Spinal cord (tissue), 10 donors: ENCODE data around the gene ABTB2. TPM values are rescaled to one million over a fixed set of nuclear protein-coding genes. Genes with fewer than 3 reads are reported as not detected.
"Not testable (repeated sequence)": the region's sequence is repeated elsewhere in the genome, so short reads cannot be mapped to it uniquely, and the experiment has no call there.

Experiments
- DNase-seq, 6 donors: peaks; one replicate each; pipeline versions ENCODE4 v3.0.0 to v3.0.0-alpha.2; 2013 to 2015; ENCODE audit warnings: low spot score in 6 of 6, low read depth in 4 of 6
- H3K27ac ChIP-seq: one replicate; pipeline ENCODE4 v1.5.1; 2013; ENCODE audit warnings: low read depth, low read length, control low read depth
- H3K27me3 ChIP-seq: one replicate; pipeline ENCODE4 v1.6.1; 2013; ENCODE audit warnings: low read length; ENCODE audit not compliant: control insufficient read depth, insufficient read depth
- H3K36me3 ChIP-seq: one replicate; pipeline ENCODE4 v1.6.1; 2013; ENCODE audit warnings: low read length; ENCODE audit not compliant: control insufficient read depth, insufficient read depth
- H3K4me1 ChIP-seq: one replicate; pipeline ENCODE4 v1.6.1; 2013; ENCODE audit warnings: low read length; ENCODE audit not compliant: control insufficient read depth, insufficient read depth
- H3K4me3 ChIP-seq: one replicate; pipeline ENCODE4 v1.5.1; 2013; ENCODE audit warnings: low read depth, low read length, control low read depth
- H3K9me3 ChIP-seq: one replicate; pipeline ENCODE4 v1.6.1; 2013; ENCODE audit warnings: low read length; ENCODE audit not compliant: control insufficient read depth, insufficient read depth
- WGBS: methylation state at CpG from one replicate; pipeline ENCODE4 v1.1.5; 2013; ENCODE audit warnings: missing lambda C conversion rate; ENCODE audit not compliant: insufficient coverage; 5-methylcytosine and 5-hydroxymethylcytosine counted together
- polyA plus RNA-seq, 2 donors: library from polyadenylated mRNA; unstranded; fragments of 120-200 nt; gene quantifications; one replicate each; pipeline ENCODE4 v1.2.1, GENCODE V29; 2013; ENCODE audit not compliant: insufficient read length in 2 of 2
- total RNA-seq, 2 donors: library from RNA; depleted of rRNA in 1 of 2; stranded (reverse); fragments of 120-200 nt in 1 of 2; fragments of >200 nt in 1 of 2; gene quantifications; one replicate each; pipeline versions ENCODE4 v1.2.3 to v1.2.4, GENCODE V29; 2013 to 2014
- donor health status: healthy.

The ABTB2 gene
- total and polyA plus RNA-seq, 4 donors, result 4.0 to 16.8 (median 9.4) TPM

- H3K9me3 ChIP-seq, result no peaks in the 10 kb centered on the region
- H3K27ac ChIP-seq, result no peak overlapping the region
- WGBS, result 39% methylated on average over 3 of the region's 6 CpGs
- no peak for DNase-seq
- no peak overlapping the region for H3K4me3 ChIP-seq
- H3K36me3 ChIP-seq, result no peaks in the 10 kb centered on the region
- H3K27me3 ChIP-seq, result no peaks in the 10 kb centered on the region
- H3K4me1 ChIP-seq, result no peaks in the 10 kb centered on the region
Measured at GRCh38 chr11:34394771-34395300, 37.0 kb upstream of the ABTB2 start.

GRCh38 chr11:34387653-34388052 lies 29.8 kb upstream of the ABTB2 start:
- Histone ChIP-seq H3K27ac (no peak overlapping the region), H3K36me3 (no peaks in the 10 kb centered on the region), H3K27me3 (no peaks in the 10 kb centered on the region), H3K4me1 (no peaks in the 10 kb centered on the region), H3K4me3 (no peak overlapping the region), H3K9me3 (no peaks in the 10 kb centered on the region)
- no peak for DNase-seq
- WGBS, result no CpG with 5 or more reads among the region's 1 CpG

- WGBS, result no CpG with 5 or more reads among the region's 2 CpGs
- not testable (repeated sequence) for H3K4me3 ChIP-seq, H3K27me3 ChIP-seq, H3K4me1 ChIP-seq, H3K27ac ChIP-seq, DNase-seq, H3K9me3 ChIP-seq, H3K36me3 ChIP-seq
Measured at GRCh38 chr11:34386356-34386755, 28.5 kb upstream of the ABTB2 start.

GRCh38 chr11:34382532-34383276 lies 24.9 kb upstream of the ABTB2 start:
- DNase-seq, result no peak
- WGBS, result 100% methylated on average over 2 of the region's 5 CpGs
- H3K36me3 ChIP-seq, result no peaks in the 10 kb centered on the region
- peaks cover 2% of the 10 kb centered on the region for H3K9me3 ChIP-seq
- no peak overlapping the region for H3K4me3 ChIP-seq
- H3K4me1 ChIP-seq, result no peaks in the 10 kb centered on the region
- H3K27ac ChIP-seq, result no peak overlapping the region
- no peaks in the 10 kb centered on the region for H3K27me3 ChIP-seq

GRCh38 chr11:34381775-34382174 lies 24.0 kb upstream of the ABTB2 start:
- H3K27ac ChIP-seq, result no peak overlapping the region
- no CpG with 5 or more reads among the region's 1 CpG for WGBS
- no peaks in the 10 kb centered on the region for H3K36me3 ChIP-seq
- H3K9me3 ChIP-seq, result peaks cover 5% of the 10 kb centered on the region
- no peak overlapping the region for H3K4me3 ChIP-seq
- DNase-seq, result no peak
- no peaks in the 10 kb centered on the region for H3K27me3 ChIP-seq
- no peaks in the 10 kb centered on the region for H3K4me1 ChIP-seq

GRCh38 chr11:34380696-34381095 lies 22.9 kb upstream of the ABTB2 start:
- no peak overlapping the region for H3K4me3 ChIP-seq
- no peaks in the 10 kb centered on the region for H3K36me3 ChIP-seq
- H3K27ac ChIP-seq, result no peak overlapping the region
- WGBS, result 20% methylated on average over 1 of the region's 2 CpGs
- DNase-seq, result no peak
- no peaks in the 10 kb centered on the region for H3K27me3 ChIP-seq
- H3K9me3 ChIP-seq, result peaks cover 10% of the 10 kb centered on the region
- no peaks in the 10 kb centered on the region for H3K4me1 ChIP-seq

- peaks cover 10% of the 10 kb centered on the region for H3K9me3 ChIP-seq
- H3K4me3 ChIP-seq, result no peak overlapping the region
- no peak overlapping the region for H3K27ac ChIP-seq
- no peaks in the 10 kb centered on the region for H3K36me3 ChIP-seq
- no peaks in the 10 kb centered on the region for H3K27me3 ChIP-seq
- no peaks in the 10 kb centered on the region for H3K4me1 ChIP-seq
- WGBS, result no CpG with 5 or more reads among the region's 1 CpG
- no peak for DNase-seq
Measured at GRCh38 chr11:34379539-34379938, 21.7 kb upstream of the ABTB2 start.

- Histone ChIP-seq H3K9me3 (peaks cover 10% of the 10 kb centered on the region), H3K36me3 (no peaks in the 10 kb centered on the region), H3K27me3 (no peaks in the 10 kb centered on the region), H3K4me1 (no peaks in the 10 kb centered on the region), H3K4me3 (no peak overlapping the region), H3K27ac (no peak overlapping the region)
- DNase-seq, result peak in 2 of 6 donors; percentile 31 to 45
- no CpG with 5 or more reads among the region's 1 CpG for WGBS
Measured at GRCh38 chr11:34379079-34379478, 21.3 kb upstream of the ABTB2 start.

- Histone ChIP-seq H3K4me1 (no peaks in the 10 kb centered on the region), H3K27me3 (no peaks in the 10 kb centered on the region), H3K9me3 (peaks cover 10% of the 10 kb centered on the region), H3K27ac (no peak overlapping the region), H3K4me3 (no peak overlapping the region), H3K36me3 (no peaks in the 10 kb centered on the region)
- no peak for DNase-seq
- no CpG with 5 or more reads among the region's 1 CpG for WGBS
Measured at GRCh38 chr11:34373727-34374126, 15.9 kb upstream of the ABTB2 start.

- H3K4me3 ChIP-seq, result no peak overlapping the region
- 60% methylated on average over 1 of the region's 2 CpGs for WGBS
- peak in 1 of 6 donors; percentile 49 for DNase-seq
Measured at GRCh38 chr11:34366522-34366921, 8.7 kb upstream of the ABTB2 start.

More at GRCh38 chr11:34366522-34366921, 8.7 kb upstream of the ABTB2 start:
- Histone ChIP-seq H3K4me1 (no peaks in the 10 kb centered on the region), H3K9me3 (no peaks in the 10 kb centered on the region), H3K27me3 (peaks cover 2% of the 10 kb centered on the region), H3K27ac (no peak overlapping the region), H3K36me3 (no peaks in the 10 kb centered on the region)
